ENCODE results near the gene GALM. TPM values are rescaled to one million over a fixed set of nuclear protein-coding genes. Genes with fewer than 3 reads are reported as not detected.
A peak's percentile ranks its signal among the peaks of the same experiment; 100 is the strongest.
"Not testable (repeated sequence)": the region's sequence is repeated elsewhere in the genome, so short reads cannot be mapped to it uniquely, and the experiment has no call there.

The GALM gene
- total RNA-seq, 1 experiment from 2014 or later, result 3.3 TPM

GRCh38 chr2:38739524-38739923 is 73.6 kb downstream of the GALM start:
- DNase-seq (ENCODE audit: low read depth), result no peak

GRCh38 chr2:38740851-38741731 is 75.2 kb downstream of the GALM start:
- peak; percentile 52 for DNase-seq (ENCODE audit: low read depth)

GRCh38 chr2:38742797-38743559 is 77.1 kb downstream of the GALM start:
- no peak for DNase-seq (ENCODE audit: low read depth)

GRCh38 chr2:38743672-38744398 is 77.9 kb downstream of the GALM start:
- no peak for DNase-seq (ENCODE audit: low read depth)

GRCh38 chr2:38744399-38744780 is 78.5 kb downstream of the GALM start:
- no peak for DNase-seq (ENCODE audit: low read depth)

- no peak for DNase-seq (ENCODE audit: low read depth)
Measured at GRCh38 chr2:38745267-38745666, 79.4 kb downstream of the GALM start.

GRCh38 chr2:38747007-38747424 is 81.1 kb downstream of the GALM start:
- DNase-seq (ENCODE audit: low read depth), result no peak

GRCh38 chr2:38747819-38748218 is 81.9 kb downstream of the GALM start:
- DNase-seq (ENCODE audit: low read depth), result no peak

- DNase-seq (ENCODE audit: low read depth), result no peak
Measured at GRCh38 chr2:38748391-38748790, 82.5 kb downstream of the GALM start.

GRCh38 chr2:38748943-38749804 is 83.3 kb downstream of the GALM start:
- no peak for DNase-seq (ENCODE audit: low read depth)

- peak; percentile 48 for DNase-seq (ENCODE audit: low read depth)
Measured at GRCh38 chr2:38750011-38750890, 84.3 kb downstream of the GALM start.

GRCh38 chr2:38750891-38751595 is 85.1 kb downstream of the GALM start, which contains the start of gene SRSF7:
Gene SRSF7, minus strand, starts transcription at chr2:38751361. Its CDS starts 105 bp downstream, at chr2:38751256.
- DNase-seq (ENCODE audit: low read depth), result peak; percentile 99

GRCh38 chr2:38751596-38752410 is 85.9 kb downstream of the GALM start:
- DNase-seq (ENCODE audit: low read depth), result no peak

GRCh38 chr2:38754049-38754448 is 88.1 kb downstream of the GALM start:
- DNase-seq (ENCODE audit: low read depth), result no peak

GRCh38 chr2:38754506-38754905 is 88.6 kb downstream of the GALM start:
- no peak for DNase-seq (ENCODE audit: low read depth)

GRCh38 chr2:38755891-38756290 is 90.0 kb downstream of the GALM start:
- not testable (repeated sequence) for DNase-seq (ENCODE audit: low read depth)

- no peak for DNase-seq (ENCODE audit: low read depth)
Measured at GRCh38 chr2:38763228-38763627, 97.3 kb downstream of the GALM start.

- no peak for DNase-seq (ENCODE audit: low read depth)
Measured at GRCh38 chr2:38763728-38764127, 97.8 kb downstream of the GALM start.

- peak; percentile 36 for DNase-seq (ENCODE audit: low read depth)
Measured at GRCh38 chr2:38765149-38765548, 99.2 kb downstream of the GALM start.
